ENCODE results near the gene LRFN2.

GRCh38 chr6:40524797-40525585, 62.2 kb downstream of the LRFN2 start:
- TF ChIP-seq EZH2 (IDR thresholded peaks at IDR 0.05; ENCODE audit: borderline replicate concordance, low read depth, low read length, poor library complexity, severe bottlenecking) (no peak), CTCF (conservative IDR thresholded peaks at IDR 0.05; ENCODE audit: low read depth, low read length) (no peak)
